ENCODE data around the gene GDAP1L1.
"Not testable (repeated sequence)": the region's sequence is repeated elsewhere in the genome, so short reads cannot be mapped to it uniquely, and the experiment has no call there.

Gene GDAP1L1

DNA sequence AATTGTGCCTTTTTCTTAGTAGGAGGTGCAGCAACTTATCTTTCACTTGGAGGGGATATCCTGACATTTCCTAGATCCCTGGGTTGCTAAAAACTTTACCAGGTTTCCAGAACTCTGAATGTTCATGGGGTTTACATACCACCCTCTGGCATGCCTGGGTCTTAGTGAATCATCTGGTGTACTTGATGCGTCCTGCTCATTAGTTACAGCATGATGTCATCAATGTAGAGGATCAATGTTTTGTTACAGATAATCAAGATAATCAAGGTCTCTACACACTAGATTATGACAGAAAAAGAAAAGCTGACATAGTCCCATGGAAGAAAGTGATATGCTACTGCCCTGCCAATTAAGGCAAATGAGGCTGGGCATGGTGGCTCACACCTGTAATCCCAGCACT is 36.9 kb downstream of the GDAP1L1 start:
- in situ Hi-C loops (cut with MboI; ENCODE audit: low pct_unique_long_range_greater_than_20kb, low sequenced_read_pairs): no loop called here
- no peak for DNase-seq

DNA sequence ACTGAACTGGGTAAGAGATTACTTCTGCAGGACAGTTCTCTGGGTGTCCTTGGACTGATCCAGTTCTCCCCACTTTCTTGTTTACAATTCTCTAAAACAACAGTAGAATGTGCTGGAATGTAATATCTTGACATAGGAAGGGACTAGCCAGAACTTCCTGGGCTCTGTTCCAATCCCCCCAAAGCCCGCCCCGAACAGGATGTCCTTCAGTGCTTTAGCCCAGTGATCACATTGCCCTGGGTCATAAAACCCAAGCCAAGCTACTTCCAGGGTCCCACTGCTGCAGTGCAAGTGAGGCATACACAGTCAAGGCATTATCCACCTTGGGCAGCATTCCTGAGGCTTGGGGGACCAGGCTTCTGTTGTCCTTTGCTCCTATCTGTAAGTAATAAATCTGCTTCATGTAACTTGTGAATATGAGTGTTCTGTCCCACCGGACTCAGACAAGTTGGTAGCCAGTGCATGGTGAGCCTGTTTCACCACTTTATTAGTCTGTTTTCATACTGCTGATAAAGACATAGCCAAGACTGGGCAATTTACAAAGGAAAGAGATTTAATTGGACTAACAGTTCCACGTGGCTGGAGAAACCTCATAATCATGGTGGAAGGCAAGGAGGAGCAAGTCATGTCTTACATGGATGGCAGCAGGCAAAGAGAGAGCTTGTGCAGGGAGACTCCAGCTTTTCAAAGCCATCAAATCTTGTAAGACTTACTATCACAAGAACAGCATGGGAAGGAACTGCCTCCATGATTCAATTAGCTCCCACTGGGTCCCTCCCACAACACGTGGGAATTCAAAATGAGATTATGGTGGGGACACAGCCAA is 40.4 kb downstream of the GDAP1L1 start:
- DNase-seq: no peak
- in situ Hi-C loops (cut with MboI; ENCODE audit: low pct_unique_long_range_greater_than_20kb, low sequenced_read_pairs): no loop called here

DNA sequence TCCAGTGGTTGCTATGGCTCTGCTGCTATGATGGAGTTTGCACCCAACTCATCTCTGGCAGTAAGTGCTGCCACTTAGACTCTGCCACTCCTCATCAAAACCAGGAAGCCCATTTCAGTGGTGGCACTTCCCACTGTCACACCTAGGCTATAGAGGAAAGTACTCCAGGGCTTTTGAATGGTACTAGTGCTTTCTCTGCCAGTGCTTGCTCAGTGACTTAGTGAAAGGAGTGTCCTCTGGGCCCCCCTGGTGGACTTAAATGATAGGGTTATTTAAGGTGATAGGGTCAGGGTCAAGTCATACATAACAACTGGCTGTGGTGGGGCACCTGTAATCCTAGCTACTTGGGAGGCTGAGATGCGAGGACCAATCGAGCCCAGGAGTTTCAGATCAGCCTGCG is 41.1 kb downstream of the GDAP1L1 start:
- in situ Hi-C loops (cut with MboI; ENCODE audit: low pct_unique_long_range_greater_than_20kb, low sequenced_read_pairs): no loop called here
- no peak for DNase-seq

DNA sequence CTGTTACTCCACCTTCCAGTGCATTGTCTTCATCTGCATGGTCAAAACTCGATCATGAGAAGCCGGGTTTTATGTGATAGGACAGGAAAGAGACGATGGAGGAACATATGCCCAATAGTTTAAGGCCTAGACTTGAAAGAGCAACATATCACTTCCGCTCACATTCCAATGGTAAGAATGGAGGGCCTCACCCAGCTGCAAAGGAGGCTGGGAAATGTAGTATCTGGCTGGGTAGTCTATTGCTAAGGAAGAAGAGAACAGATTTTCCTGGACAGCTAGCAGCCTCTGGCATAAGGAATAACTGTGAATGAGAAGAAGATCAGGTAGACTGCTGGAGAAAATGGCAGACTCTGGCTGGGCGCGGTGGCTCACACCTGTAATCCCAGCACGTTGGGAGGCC is 44.6 kb downstream of the GDAP1L1 start:
- DNase-seq: no peak
- in situ Hi-C loops (cut with MboI; ENCODE audit: low pct_unique_long_range_greater_than_20kb, low sequenced_read_pairs): no loop called here

DNA sequence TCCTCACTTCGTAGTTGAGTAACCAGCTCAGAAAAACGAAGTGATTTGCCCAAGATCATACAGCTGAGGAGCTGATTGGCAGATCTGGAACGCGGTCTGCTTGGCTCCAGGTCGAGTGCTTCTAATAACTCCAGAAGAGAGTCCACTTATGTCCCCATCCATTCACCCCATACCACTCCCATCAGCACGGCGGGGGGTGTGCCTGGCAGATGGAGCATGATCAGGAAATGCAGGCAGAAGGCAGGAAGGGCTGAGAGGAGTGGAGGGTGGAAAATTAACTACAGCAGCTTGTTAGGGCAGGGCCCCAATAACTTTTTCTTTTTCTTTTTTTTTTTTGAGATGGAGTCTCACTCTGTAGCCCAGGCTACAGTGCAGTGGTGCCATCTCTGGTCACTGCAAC is 48.9 kb downstream of the GDAP1L1 start:
- DNase-seq: no peak
- in situ Hi-C loops (cut with MboI; ENCODE audit: low pct_unique_long_range_greater_than_20kb, low sequenced_read_pairs): no loop called here

DNA sequence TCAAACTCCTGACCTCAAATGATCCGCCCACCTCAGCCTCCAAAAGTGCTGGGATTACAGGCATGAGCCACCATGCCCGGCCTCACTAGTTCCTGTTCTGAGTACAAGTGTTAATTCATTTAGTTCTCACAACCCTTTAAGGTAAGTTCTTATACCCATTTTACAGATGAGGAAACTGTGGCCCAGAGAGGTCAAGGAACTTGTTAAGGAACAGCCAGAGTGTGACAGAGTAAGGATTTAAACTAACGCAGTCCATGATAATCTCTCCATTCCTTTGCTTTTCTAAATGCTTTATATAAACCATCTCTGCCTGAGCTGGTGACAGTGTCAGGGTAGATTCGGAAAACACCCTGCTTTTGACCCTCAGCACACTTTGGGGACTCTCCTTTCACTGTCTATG is 50.6 kb downstream of the GDAP1L1 start:
- in situ Hi-C loops (cut with MboI; ENCODE audit: low pct_unique_long_range_greater_than_20kb, low sequenced_read_pairs): no loop called here

DNA sequence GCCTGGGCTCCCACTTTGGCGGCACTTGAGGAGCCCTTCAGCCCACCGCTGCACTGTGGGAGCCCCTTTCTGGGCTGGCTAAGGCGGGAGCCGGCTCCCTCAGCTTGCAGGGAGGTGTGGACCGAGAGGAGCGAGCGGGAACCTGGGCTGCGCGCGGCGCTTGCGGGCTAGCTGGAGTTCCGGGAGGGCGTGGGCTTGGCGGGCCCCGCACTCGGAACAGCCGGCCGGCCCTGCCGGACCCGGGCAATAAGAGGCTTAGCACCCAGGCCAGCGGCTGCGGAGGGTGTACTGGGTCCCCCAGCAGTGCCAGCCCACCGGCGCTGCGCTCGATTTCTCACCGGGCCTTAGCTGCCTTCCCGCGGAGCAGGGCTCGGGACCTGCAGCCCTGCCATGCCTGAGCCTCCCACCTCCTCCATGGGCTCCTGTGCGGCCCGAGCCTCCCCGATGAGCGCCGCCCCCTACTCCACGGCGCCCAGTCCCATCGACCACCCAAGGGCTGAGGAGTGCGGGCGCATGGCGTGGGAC is 52.0 kb downstream of the GDAP1L1 start:
- DNase-seq; in situ Hi-C loops (cut with MboI; ENCODE audit: low pct_unique_long_range_greater_than_20kb, low sequenced_read_pairs): not testable (repeated sequence)

More for the DNA sequence above, 50.6 kb downstream of the GDAP1L1 start:
- no peak for DNase-seq

DNA sequence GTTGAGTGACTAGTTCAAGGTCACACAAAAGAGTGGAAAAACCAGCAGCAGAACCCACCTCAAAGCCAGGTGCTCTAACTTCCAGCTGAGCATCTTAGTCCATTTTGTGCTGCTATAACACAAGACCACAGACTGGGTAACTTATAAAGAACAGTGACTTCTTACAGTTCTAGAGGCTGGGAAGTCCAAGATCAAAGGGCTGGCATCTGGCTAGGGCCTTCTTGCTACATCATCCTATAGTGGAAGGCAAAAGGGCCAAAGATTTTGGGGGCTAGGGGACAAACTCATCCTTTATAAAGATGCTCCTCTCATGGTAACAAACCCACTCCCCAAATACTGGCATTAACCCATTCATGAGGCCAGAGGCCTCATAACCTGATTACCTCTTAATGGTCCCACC is 54.2 kb downstream of the GDAP1L1 start:
- in situ Hi-C loops (cut with MboI; ENCODE audit: low pct_unique_long_range_greater_than_20kb, low sequenced_read_pairs): no loop called here
- no peak for DNase-seq

DNA sequence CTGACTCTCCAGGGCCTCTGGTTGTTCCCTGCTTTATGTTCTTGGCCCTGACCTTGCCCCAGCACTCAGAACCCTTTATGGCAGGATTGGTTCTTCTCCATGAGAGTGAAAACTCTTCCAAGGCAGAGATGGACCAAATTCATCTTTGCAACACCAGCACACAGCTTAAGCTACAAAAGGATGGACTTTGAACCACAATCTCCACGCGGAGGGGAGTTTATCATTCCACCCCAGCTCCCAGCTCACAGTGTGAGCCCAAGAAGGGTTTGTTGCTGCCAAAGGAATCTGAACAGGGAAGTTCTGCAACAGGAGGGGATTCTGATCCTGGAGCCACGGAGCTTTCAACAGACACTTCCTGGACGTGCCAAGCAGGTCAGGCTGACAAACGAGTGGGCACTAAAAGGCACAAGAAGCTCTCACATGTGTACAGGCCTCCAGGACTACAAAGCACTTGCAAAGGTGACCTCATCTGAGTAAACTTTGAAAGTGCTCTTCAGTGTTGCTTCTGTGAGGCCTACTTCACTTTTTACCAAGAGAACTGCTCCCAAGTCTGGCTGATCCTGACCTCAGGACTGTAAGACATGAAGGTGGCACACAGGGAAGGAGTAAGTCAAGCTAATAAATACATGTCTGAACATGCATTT is 55.0 kb downstream of the GDAP1L1 start:
- DNase-seq: no peak
- in situ Hi-C loops (cut with MboI; ENCODE audit: low pct_unique_long_range_greater_than_20kb, low sequenced_read_pairs): no loop called here

DNA sequence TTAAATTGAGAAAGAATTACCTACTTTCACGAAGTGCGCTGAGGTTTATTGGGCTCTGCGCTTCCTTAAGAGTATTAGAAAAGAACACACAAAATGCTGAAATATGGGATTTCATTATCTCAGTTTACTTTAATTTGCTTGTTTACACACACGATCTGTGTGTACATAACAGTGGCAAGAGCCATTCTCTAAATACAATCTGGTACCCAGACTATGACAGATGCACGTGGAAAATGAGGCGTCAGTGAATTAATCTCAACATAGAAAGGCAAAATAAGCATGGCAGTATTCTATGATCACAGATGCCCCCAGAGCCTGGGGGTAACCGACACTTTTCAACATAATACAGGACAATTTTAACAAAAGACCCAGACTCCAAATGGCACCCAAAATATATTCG is 55.6 kb downstream of the GDAP1L1 start:
- DNase-seq: no peak
- in situ Hi-C loops (cut with MboI; ENCODE audit: low pct_unique_long_range_greater_than_20kb, low sequenced_read_pairs): no loop called here

DNA sequence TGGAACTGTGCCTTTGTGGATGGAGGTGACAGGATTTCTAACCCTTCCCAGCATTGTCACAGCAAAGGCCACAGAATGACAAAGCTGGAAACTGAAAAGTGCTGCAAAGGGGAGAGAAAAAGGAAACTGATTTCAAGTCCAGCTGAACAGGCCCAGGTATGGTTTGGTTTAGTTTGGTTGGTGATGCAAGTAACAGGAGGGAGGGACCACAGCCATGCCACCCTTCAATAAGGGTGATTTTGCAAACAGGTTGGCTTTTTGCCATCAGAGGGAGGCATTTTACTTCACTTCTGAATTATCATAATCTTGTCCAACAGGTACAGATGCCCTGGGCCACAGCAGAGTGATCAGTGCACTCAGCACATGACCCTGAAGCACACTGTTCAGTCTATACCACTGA is 57.3 kb downstream of the GDAP1L1 start:
- in situ Hi-C loops (cut with MboI; ENCODE audit: low pct_unique_long_range_greater_than_20kb, low sequenced_read_pairs): no loop called here
- no peak for DNase-seq

DNA sequence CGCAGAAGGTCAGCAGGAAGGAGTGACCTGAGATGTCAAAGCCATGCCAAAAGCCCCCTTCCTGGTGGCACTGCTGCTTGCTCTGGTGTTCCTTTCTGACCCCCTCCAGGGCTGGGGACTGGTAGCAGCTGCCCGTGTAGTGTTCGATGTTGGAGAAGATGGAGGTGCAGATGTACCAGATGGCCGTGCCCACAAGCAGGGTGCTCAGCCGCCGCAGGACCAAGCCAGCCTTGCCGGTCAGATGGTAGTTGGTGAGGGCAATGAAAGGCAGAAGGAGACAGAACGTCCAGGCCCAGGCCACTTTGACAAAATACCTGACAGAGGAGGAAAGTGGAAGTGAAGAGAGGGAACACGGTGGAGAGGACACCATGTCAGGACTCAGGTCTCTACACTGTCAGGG is 59.8 kb downstream of the GDAP1L1 start:
- no peak for DNase-seq
- in situ Hi-C loops (cut with MboI; ENCODE audit: low pct_unique_long_range_greater_than_20kb, low sequenced_read_pairs): no loop called here

DNA sequence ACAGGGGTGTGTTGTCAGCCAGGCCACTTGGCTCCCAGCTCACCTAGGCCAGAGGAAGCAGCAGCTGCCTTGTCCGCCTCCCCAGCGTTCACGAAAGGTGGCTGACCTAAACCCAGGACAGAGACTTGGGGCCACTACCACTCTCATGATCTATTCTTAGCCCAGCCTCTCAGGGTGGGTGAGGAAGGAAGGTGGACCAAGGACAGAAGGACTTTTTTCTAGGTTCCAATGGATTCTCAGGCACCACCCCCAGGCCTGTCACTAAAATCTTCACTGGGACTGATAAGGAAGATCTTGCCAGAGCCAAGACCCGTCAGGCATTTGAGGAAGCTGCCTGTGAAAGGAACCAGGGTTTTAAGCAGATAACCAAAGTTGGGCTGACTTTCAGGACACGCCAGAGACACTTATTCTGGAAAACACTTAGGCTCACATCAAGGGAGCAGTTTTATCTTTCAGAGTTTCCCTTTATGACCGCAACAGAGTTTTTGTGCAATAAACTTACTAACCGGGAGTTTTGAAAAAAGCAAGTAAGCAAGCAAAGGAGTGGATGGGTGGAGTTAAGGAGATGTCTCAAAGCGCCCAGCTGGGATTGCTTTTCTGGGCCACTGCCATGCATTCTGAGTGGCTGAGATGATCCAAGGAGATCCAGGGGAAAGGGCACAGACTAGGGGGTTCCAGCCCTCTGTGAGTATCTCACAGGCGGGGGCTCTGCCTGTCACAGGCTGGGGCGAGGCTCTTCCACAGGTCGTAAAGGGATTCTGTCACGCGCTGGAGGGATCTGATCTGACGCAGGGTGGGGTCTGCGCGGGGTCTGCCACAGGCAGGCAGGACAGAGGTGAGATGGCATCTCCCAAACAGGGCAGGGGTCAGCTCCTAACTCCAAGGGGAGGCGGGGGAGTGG is 62.9 kb downstream of the GDAP1L1 start:
- peak; percentile 57 for DNase-seq
- in situ Hi-C loops (cut with MboI; ENCODE audit: low pct_unique_long_range_greater_than_20kb, low sequenced_read_pairs): no loop called here

DNA sequence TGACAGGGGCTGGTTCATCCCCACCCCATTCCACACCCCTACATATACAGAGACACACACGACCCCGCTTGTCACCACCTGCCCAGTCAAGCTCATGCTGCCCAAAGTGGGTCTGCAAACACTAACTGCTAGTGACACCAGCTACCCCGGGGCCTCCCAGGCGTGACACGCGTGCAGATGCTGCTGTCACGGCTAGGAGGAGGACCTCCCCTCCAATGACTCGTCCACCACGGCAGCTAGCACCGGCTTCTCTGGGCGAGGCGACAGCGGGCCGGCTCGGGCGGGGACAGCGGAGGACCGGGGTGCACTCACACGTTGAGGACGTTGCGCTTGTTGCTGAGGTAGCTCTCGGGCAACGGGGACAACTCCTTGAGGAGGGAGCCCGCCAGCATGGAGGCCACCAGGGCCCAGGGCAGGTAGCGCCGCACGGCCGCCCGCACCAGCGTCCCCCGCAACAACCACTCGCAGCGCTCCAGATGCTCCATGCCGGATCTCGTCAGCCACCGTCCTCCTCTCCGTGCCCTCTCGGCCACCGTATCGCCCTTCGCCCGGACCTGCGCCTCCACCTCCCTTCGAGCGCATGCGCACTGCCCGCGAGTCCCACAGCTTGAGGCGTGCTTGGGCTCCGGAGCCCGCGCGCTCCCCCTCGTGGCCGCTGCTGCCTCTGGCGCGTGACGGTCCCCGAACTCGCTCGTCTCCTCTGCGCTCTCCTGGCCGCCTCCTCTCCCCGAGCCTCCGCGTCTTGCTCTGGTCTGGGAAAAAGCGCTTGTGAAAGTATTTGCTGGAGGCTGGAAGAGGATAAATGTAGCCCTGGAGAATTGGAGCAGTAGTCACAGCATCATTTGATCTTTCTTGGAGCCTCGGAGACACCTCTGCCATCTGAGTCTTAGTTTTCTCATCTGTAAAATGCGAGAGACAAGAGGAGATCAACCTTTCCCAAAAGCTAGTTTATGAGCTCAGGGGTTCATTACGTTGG is 63.8 kb downstream of the GDAP1L1 start, which contains the start of gene FITM2:
FITM2 (minus strand) TSS at position 539 of the 976 bp plus-strand sequence; CDS start at position 485, 54 bp downstream.
- in situ Hi-C loops (cut with MboI; ENCODE audit: low pct_unique_long_range_greater_than_20kb, low sequenced_read_pairs): no loop called here
- peak; percentile 95 for DNase-seq

DNA sequence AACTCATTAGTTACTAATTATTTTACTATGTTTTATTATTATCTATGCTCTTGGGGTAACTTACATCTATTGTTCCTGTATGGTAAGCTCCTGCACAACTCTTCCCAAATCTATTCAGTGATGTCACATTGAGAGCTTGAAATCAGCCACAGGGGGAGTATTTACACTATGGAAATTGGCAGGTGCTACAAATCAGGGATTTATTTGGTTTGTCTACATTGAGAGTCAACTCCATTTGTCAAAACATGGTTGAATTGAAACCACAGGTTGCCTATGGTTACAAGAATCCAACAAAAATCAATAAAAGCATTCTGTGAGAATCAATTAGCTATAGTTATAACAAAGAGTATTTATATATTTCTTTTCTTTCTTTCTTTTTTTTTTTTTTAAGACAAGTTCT is 67.8 kb downstream of the GDAP1L1 start:
- in situ Hi-C loops (cut with MboI; ENCODE audit: low pct_unique_long_range_greater_than_20kb, low sequenced_read_pairs): no loop called here
- DNase-seq: no peak

DNA sequence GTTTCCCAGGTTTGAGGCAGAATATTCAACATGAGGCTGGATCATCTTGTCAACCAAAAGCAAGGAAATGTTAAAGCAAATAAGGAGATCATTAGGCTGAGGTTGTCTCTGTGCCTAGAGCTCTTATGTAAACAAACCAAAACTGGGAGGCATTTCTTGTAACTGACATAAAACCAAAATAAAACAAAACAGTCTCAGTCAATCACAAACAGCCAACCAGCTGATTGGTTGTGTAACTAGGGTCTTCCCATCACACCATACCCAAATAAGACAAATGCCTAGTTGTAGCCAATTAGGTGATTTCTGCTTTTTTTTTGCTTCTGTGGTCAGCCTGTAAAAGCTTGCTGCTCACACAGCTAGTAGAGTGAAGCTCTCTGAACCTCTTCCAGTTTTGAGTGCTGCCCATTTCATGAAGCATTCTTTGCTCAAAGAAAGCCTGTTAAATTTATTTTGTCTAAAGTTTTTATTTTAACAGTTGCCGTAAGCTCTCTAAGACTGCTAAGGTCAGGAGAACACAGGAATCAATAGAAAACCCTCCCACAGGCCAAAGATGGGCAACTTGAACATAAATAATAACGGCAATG is 72.8 kb downstream of the GDAP1L1 start:
- in situ Hi-C loops (cut with MboI; ENCODE audit: low pct_unique_long_range_greater_than_20kb, low sequenced_read_pairs): no loop called here
- no peak for DNase-seq

DNA sequence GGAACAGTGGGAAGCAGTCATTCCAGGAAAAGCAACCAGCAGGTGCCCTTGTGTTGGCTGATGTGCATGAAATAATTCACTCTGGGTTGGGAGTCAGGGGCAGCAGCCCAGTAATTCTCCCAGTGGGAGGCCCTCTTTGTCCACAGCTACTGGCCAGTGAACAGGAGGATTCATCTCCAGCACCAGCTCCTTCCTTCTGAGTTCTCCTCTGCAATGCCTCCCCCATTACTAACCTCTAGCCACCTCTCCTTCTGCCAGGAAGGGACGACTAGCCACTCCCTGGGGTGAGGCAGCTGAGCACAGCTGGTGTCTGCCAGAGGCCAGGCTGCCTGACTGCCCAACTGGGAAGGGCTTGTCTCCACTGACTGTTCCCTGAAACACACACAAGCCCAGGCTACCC is 77.2 kb downstream of the GDAP1L1 start:
- DNase-seq: no peak
- in situ Hi-C loops (cut with MboI; ENCODE audit: low pct_unique_long_range_greater_than_20kb, low sequenced_read_pairs): no loop called here
